B cell (primary cell): ENCODE measurements around the gene POLR3GL. TPM values are rescaled to one million over a fixed set of nuclear protein-coding genes. Genes with fewer than 3 reads are reported as not detected.

ENCODE experiments used
- polyA plus RNA-seq: library from polyadenylated mRNA; depleted of rRNA; stranded (reverse); fragments of >200 nt; gene quantifications from 2 replicates; pipeline ENCODE4 v1.2.3, GENCODE V29; 2012
- total RNA-seq, 2 donors: library from RNA; stranded (reverse); fragments of 120-200 nt in 1 of 2; gene quantifications; 1 replicate in 1 of 2; 2 replicates in 1 of 2; pipeline versions ENCODE4 v1.2.3 to v1.2.4, GENCODE V29; 2013 to 2022

POLR3GL gene
- total and polyA plus RNA-seq, 2 donors (not counting 1 experiment from before 2014, with no cell fraction given): 17.6 to 33.3 TPM

Other genes starting within 250 kb of the POLR3GL start
- 0.15 TPM in 1 of 2 replicates, not detected in the other for gene CD160, start 245.2 kb upstream of the POLR3GL start, total RNA-seq
- 0.10 TPM in 1 of 2 replicates, not detected in the other for gene CD160, start 245.2 kb upstream of the POLR3GL start, polyA plus RNA-seq
- 19.8 and 21.7 TPM in 2 replicates for gene RNF115, start 140.6 kb upstream of the POLR3GL start, total RNA-seq
- gene RNF115, start 140.6 kb upstream of the POLR3GL start, polyA plus RNA-seq: 4.6 and 6.2 TPM in 2 replicates
- gene POLR3C, start 140.5 kb upstream of the POLR3GL start, total RNA-seq: 48.0 and 49.3 TPM in 2 replicates
- 27.8 and 36.5 TPM in 2 replicates for gene POLR3C, start 140.5 kb upstream of the POLR3GL start, polyA plus RNA-seq
- 7.1 and 7.7 TPM in 2 replicates for gene NUDT17, start 119.1 kb upstream of the POLR3GL start, total RNA-seq
- 7.2 and 7.7 TPM in 2 replicates for gene NUDT17, start 119.1 kb upstream of the POLR3GL start, polyA plus RNA-seq
- gene PIAS3, start 105.6 kb upstream of the POLR3GL start, total RNA-seq: 45.0 and 51.0 TPM in 2 replicates
- gene PIAS3, start 105.6 kb upstream of the POLR3GL start, polyA plus RNA-seq: 15.9 and 23.2 TPM in 2 replicates
- not detected in 2 replicates for gene ANKRD35, start 78.8 kb upstream of the POLR3GL start, total RNA-seq
- gene ANKRD35, start 78.8 kb upstream of the POLR3GL start, polyA plus RNA-seq: 0.04 TPM in 1 of 2 replicates, not detected in the other
- 6.2 and 8.9 TPM in 2 replicates for gene ITGA10, start 54.6 kb upstream of the POLR3GL start, total RNA-seq
- 1.6 and 2.1 TPM in 2 replicates for gene ITGA10, start 54.6 kb upstream of the POLR3GL start, polyA plus RNA-seq
- gene PEX11B, start 46.0 kb upstream of the POLR3GL start, total RNA-seq: 39.1 and 48.1 TPM in 2 replicates
- gene PEX11B, start 46.0 kb upstream of the POLR3GL start, polyA plus RNA-seq: 16.5 and 20.8 TPM in 2 replicates
- 134 and 137 TPM in 2 replicates for gene RBM8A, start 37.2 kb upstream of the POLR3GL start, total RNA-seq
- gene RBM8A, start 37.2 kb upstream of the POLR3GL start, polyA plus RNA-seq: 169 and 270 TPM in 2 replicates
- gene LIX1L, start 6.7 kb upstream of the POLR3GL start, total RNA-seq: 31.7 and 32.2 TPM in 2 replicates
- gene LIX1L, start 6.7 kb upstream of the POLR3GL start, polyA plus RNA-seq: 13.6 and 14.4 TPM in 2 replicates
- 1.8 and 2.8 TPM in 2 replicates for gene ANKRD34A, start 115 bp upstream of the POLR3GL start, total RNA-seq
- 0.56 and 0.86 TPM in 2 replicates for gene ANKRD34A, start 115 bp upstream of the POLR3GL start, polyA plus RNA-seq
- gene TXNIP, start 31.9 kb downstream of the POLR3GL start, total RNA-seq: 522 and 542 TPM in 2 replicates
- 591 and 1,651 TPM in 2 replicates for gene TXNIP, start 31.9 kb downstream of the POLR3GL start, polyA plus RNA-seq
- gene HJV, start 57.0 kb downstream of the POLR3GL start, total RNA-seq: not detected in 2 replicates
- gene HJV, start 57.0 kb downstream of the POLR3GL start, polyA plus RNA-seq: not detected in 2 replicates
- 12.6 and 13.4 TPM in 2 replicates for gene NBPF10, start 180.1 kb downstream of the POLR3GL start, total RNA-seq
- 2.6 and 4.5 TPM in 2 replicates for gene NBPF10, start 180.1 kb downstream of the POLR3GL start, polyA plus RNA-seq